ENCODE data around the gene TENM3.

TENM3 gene

DNA sequence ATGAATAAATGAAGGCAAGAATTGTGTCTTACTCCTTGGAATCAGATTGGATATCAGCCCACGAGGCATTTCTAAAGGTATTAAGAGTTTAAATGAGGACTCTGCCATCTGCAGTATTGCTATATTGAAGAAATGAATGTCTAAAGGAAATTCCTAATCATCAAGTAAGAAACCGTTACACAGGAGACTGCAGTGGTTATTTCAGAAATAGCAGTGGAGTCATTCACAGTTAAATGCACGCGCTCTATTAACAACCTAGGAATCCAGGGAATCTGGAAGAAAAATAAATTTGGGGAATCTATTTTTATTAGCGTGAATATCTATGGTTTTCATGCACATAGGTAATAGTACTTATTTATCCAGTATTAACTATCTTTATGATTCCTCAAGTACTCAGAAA is 334.2 kb downstream of the TENM3 start:
- no peak overlapping the region for H3K27ac ChIP-seq
- no peak for TF ChIP-seq ZFX (IDR thresholded peaks at IDR 0.05)
- TF ChIP-seq, protein P1, sequence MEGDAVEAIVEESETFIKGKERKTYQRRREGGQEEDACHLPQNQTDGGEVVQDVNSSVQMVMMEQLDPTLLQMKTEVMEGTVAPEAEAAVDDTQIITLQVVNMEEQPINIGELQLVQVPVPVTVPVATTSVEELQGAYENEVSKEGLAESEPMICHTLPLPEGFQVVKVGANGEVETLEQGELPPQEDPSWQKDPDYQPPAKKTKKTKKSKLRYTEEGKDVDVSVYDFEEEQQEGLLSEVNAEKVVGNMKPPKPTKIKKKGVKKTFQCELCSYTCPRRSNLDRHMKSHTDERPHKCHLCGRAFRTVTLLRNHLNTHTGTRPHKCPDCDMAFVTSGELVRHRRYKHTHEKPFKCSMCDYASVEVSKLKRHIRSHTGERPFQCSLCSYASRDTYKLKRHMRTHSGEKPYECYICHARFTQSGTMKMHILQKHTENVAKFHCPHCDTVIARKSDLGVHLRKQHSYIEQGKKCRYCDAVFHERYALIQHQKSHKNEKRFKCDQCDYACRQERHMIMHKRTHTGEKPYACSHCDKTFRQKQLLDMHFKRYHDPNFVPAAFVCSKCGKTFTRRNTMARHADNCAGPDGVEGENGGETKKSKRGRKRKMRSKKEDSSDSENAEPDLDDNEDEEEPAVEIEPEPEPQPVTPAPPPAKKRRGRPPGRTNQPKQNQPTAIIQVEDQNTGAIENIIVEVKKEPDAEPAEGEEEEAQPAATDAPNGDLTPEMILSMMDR (conservative IDR thresholded peaks at IDR 0.05) = no peak

DNA sequence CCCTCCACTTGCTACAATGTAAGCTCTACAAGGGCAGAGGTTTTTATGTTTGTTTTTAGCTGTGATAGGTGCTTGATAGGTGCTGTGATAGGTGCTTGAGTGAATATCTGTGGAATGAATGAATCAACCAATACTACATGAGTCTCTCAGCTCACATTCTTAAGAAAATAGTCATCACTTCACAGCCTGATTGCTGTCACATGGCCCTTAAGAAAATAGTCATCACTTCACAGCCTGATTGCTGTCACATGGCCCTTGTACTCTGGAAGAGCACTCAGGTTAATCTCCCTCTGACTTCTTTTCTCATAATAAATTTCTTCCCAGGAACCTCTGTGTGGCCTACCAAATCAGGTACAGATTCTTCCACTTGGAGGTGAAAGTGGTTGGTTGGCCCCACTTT is 335.2 kb downstream of the TENM3 start:
- no peak overlapping the region for H3K27ac ChIP-seq
- TF ChIP-seq ZFX (IDR thresholded peaks at IDR 0.05) = no peak
- TF ChIP-seq, protein P1 (conservative IDR thresholded peaks at IDR 0.05) = no peak

DNA sequence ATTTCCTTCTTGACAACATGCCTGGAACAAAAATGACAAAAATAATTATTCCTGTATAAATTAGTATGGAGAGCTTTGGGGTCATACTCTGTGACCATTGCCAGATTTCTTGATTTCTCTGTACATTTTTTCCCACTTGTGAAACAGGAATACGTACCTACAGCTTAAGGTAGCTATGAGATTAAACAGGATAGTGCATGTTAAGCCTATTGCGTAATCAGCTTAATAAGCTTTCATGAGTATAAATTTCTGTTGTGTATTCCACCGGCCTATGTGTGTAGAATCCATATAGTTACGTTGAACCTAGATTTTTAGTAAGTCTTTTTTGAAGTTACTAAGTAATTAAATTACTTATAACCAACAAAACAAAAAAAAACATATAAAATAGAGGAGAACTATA is 339.0 kb downstream of the TENM3 start:
- no peak overlapping the region for H3K27ac ChIP-seq
- TF ChIP-seq ZFX (IDR thresholded peaks at IDR 0.05) = no peak
- TF ChIP-seq, protein P1 (conservative IDR thresholded peaks at IDR 0.05) = no peak

DNA sequence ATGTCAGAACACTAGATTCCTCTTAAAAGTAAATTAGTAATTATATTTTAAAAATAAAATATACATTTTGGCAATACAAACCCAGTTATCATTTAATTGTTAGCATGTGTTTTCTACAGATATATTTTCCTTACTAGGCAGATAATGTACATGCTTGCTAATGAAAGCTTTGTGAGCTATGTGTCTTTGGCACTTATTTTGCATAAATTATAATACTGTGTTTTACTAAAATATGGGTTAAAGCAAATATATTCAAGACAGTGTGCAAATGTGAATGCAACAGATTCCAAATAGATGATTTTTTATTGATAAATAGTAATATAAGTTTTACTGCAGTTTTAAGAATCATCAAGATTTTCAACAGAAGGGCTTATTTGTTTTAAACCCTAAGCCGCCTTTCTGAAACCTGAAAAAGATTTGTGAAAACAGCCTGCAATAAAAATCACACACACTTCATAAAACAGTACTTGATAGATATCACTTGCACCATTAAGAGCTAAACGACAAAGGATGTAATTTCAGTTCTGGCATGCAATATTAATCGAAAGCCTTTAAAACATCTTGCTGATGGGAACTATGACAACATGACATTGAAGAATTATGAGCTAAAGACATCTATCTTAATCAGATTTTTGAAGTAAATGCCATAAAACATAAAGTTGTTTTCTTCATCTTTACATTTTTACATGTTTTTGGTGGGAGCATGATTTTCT is 340.7 kb downstream of the TENM3 start:
- H3K27ac ChIP-seq = no peak overlapping the region
- TF ChIP-seq, protein P1 (conservative IDR thresholded peaks at IDR 0.05) = no peak
- no peak for TF ChIP-seq ZFX (IDR thresholded peaks at IDR 0.05)

DNA sequence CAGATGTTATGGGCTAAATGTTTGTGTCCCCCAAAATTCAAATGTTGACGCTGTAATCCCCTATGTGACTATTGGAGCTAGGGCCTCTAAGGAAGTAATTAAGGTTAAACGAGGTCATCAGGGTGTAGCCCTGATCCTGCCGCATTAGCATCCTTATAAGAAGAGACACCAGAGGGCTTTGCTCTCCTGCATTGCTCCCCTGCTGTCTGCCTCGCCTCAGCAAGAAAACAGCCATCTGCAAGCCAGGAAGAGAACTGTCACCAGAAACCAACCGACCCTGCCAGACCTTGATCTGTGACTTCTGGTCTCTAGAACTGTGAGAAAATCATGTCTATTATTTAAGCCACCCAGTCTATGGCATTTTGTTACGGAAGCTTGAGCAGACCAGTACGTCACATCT is 342.1 kb downstream of the TENM3 start:
- no peak overlapping the region for H3K27ac ChIP-seq
- TF ChIP-seq, protein P1 (conservative IDR thresholded peaks at IDR 0.05) = no peak
- TF ChIP-seq ZFX (IDR thresholded peaks at IDR 0.05) = no peak

DNA sequence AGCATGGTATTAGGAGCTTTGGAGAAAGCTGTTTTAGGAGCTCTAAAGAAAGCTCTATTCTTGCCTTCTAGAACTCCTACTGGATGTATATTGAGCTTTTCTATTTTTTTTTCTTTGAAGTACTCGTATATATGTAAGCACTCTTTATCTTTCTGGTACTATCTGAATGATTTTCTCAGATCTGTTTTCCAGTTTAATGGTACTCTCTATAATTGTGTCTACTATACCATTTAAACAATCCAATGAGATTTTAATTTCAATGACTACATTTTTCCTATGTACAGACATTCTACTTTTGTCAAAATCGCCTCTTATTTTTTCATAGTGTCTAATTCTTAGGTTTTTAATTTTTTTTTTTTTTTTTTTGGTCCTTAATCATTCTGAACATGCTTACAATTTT is 345.9 kb downstream of the TENM3 start:
- no peak for TF ChIP-seq ZFX (IDR thresholded peaks at IDR 0.05)
- TF ChIP-seq, protein P1 (conservative IDR thresholded peaks at IDR 0.05) = no peak
- H3K27ac ChIP-seq = no peak overlapping the region

DNA sequence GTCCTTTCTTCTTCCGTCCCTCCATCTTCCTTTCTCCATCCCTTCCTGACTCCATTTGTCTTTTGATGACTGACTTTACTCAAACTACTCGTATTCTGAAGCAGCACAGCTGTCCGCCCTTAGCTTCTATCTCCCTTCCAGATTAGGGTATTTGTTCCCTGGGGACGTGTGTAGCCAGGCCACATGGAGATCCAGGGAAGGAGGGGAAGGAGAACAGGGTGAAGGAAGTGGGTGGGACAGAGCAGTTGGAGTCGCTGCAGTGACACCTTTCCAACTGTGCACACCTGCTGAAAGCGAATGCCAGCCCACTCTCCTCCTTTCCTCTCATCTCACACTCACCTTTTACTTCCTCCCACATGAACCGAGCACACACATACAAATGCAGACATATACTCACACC is 350.2 kb downstream of the TENM3 start:
- TF ChIP-seq, protein P1 (conservative IDR thresholded peaks at IDR 0.05) = no peak
- no peak overlapping the region for H3K27ac ChIP-seq

Measured in C4-2B (cell line).